Neutrophil (primary cell): ENCODE measurements around the gene PTPN14.
"Not testable (repeated sequence)": the region's sequence is repeated elsewhere in the genome, so short reads cannot be mapped to it uniquely, and the experiment has no call there.

Experiments used
- H3K27ac ChIP-seq: fragments of 200-600 bp; sonication (generic); 2 replicates; pipeline ENCODE4 v1.5.1; 2016; ENCODE audit warnings: mild to moderate bottlenecking, moderate library complexity
- H3K27me3 ChIP-seq: fragments of 200-600 bp; sonication (generic); 2 replicates; pipeline ENCODE4 v1.6.0; 2016; ENCODE audit warnings: mild to moderate bottlenecking
- H3K36me3 ChIP-seq: fragments of 200-600 bp; sonication (generic); 2 replicates; pipeline ENCODE4 v1.5.1; 2017
- H3K4me1 ChIP-seq, 2 experiments: fragments of 200-600 bp in 1 of 2; sonication (generic) in 1 of 2; 1 replicate in 1 of 2; 2 replicates in 1 of 2; pipeline versions ENCODE4 v1.5.1 to v1.6.1; 2013 to 2016; ENCODE audit warnings: low read depth in 1 of 2, low read length in 1 of 2, mild to moderate bottlenecking in 1 of 2, moderate library complexity in 1 of 2; ENCODE audit not compliant: control insufficient read depth in 1 of 2, insufficient read depth in 1 of 2
- H3K4me3 ChIP-seq, 2 experiments: fragments of 200-600 bp in 1 of 2; sonication (generic) in 1 of 2; 1 replicate in 1 of 2; 2 replicates in 1 of 2; pipeline ENCODE4 v1.5.1; 2013 to 2016; ENCODE audit warnings: low read depth in 1 of 2, low read length in 1 of 2, mild to moderate bottlenecking in 1 of 2, moderate library complexity in 1 of 2
- H3K9me3 ChIP-seq: fragments of 200-600 bp; sonication (generic); 2 replicates; pipeline ENCODE4 v1.5.1; 2016
- TF ChIP-seq, protein P1 (sequence below): fragments of 200-600 bp; sonication (generic); IDR thresholded peaks from 2 replicates; pipeline ENCODE4 v1.5.1; 2016; ENCODE audit warnings: antibody characterized with exemption

Gene PTPN14

GRCh38 chr1:214485151-214485550 is 66.3 kb downstream of the PTPN14 start:
- TF ChIP-seq, protein P1, sequence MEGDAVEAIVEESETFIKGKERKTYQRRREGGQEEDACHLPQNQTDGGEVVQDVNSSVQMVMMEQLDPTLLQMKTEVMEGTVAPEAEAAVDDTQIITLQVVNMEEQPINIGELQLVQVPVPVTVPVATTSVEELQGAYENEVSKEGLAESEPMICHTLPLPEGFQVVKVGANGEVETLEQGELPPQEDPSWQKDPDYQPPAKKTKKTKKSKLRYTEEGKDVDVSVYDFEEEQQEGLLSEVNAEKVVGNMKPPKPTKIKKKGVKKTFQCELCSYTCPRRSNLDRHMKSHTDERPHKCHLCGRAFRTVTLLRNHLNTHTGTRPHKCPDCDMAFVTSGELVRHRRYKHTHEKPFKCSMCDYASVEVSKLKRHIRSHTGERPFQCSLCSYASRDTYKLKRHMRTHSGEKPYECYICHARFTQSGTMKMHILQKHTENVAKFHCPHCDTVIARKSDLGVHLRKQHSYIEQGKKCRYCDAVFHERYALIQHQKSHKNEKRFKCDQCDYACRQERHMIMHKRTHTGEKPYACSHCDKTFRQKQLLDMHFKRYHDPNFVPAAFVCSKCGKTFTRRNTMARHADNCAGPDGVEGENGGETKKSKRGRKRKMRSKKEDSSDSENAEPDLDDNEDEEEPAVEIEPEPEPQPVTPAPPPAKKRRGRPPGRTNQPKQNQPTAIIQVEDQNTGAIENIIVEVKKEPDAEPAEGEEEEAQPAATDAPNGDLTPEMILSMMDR, result no peak
- Histone ChIP-seq H3K4me1 (no peaks in the 10 kb centered on the region), H3K36me3 (no peaks in the 10 kb centered on the region), H3K4me3 (no peak overlapping the region), H3K27me3 (no peaks in the 10 kb centered on the region), H3K9me3 (no peaks in the 10 kb centered on the region), H3K27ac (no peak overlapping the region)

DNA sequence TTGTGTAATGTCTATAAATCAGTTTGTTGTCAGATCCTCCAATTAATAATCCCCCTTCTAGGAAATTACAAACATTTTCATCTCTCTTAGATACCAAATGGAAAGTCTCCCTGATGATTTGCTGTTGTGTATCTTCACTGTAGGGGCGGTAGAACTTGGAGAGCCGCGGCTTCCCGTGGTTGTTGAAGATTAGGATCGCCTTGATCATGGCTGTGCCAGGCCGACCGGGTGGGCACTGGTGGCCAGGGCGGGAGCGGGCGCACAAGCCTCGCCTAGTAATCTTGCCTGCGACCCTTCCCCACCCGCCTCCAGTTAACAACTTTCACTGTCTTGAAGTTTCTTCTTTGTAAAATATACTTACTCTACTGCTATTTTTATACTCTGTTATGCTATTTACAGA is 68.2 kb downstream of the PTPN14 start:
- not testable (repeated sequence) for H3K27ac ChIP-seq, H3K4me3 ChIP-seq, H3K4me1 ChIP-seq, H3K9me3 ChIP-seq, H3K36me3 ChIP-seq, H3K27me3 ChIP-seq

GRCh38 chr1:214481983-214482634 is 69.3 kb downstream of the PTPN14 start:
- H3K4me3 ChIP-seq, H3K36me3 ChIP-seq, H3K4me1 ChIP-seq, H3K9me3 ChIP-seq, H3K27ac ChIP-seq, H3K27me3 ChIP-seq: not testable (repeated sequence)

GRCh38 chr1:214476986-214477870 is 74.2 kb downstream of the PTPN14 start:
- no peak overlapping the region for H3K4me3 ChIP-seq
- H3K27me3 ChIP-seq, result peaks cover 3% of the 10 kb centered on the region
- H3K9me3 ChIP-seq, result no peaks in the 10 kb centered on the region
- no peak overlapping the region for H3K27ac ChIP-seq
- TF ChIP-seq, protein P1, result no peak
- H3K36me3 ChIP-seq, result no peaks in the 10 kb centered on the region
- H3K4me1 ChIP-seq, result peaks cover 0 to 9% of the 10 kb centered on the region in 2 experiments

- Histone ChIP-seq H3K4me1 (peaks cover 0 to 14% of the 10 kb centered on the region in 2 experiments), H3K36me3 (no peaks in the 10 kb centered on the region), H3K9me3 (no peaks in the 10 kb centered on the region), H3K27me3 (peaks cover 3% of the 10 kb centered on the region), H3K4me3 (no peak overlapping the region), H3K27ac (no peak overlapping the region)
- TF ChIP-seq, protein P1, result no peak
Measured at GRCh38 chr1:214476229-214476985, 75.0 kb downstream of the PTPN14 start.

GRCh38 chr1:214475746-214476145 is 75.7 kb downstream of the PTPN14 start:
- H3K4me3 ChIP-seq, result no peak overlapping the region
- no peaks in the 10 kb centered on the region for H3K36me3 ChIP-seq
- H3K4me1 ChIP-seq, result peaks cover 0 to 19% of the 10 kb centered on the region in 2 experiments
- peaks cover 3% of the 10 kb centered on the region for H3K27me3 ChIP-seq
- no peaks in the 10 kb centered on the region for H3K9me3 ChIP-seq
- TF ChIP-seq, protein P1, result no peak
- H3K27ac ChIP-seq, result no peak overlapping the region
